GM12878 (cell line): ENCODE measurements around the gene ZNF804B. TPM values are rescaled to one million over a fixed set of nuclear protein-coding genes. Genes with fewer than 3 reads are reported as not detected.

Source experiments
- ATAC-seq: fragments of 200-7000 bp; cut with Tn5 transposase; 3 replicates; pipeline ENCODE4 v1.9.1; 2020; ENCODE audit warnings: mild to moderate bottlenecking, moderate library complexity
- BruUV-seq: library from RNA; stranded (reverse); fragments of 400-500 nt; replicated peaks from 2 replicates; lab custom pipeline; 2021; lab: Mats Ljungman, UMichigan
- CTCF ChIA-PET: fragments of 300-600 bp; sonication (Branson Sonifier 250); formaldehyde crosslinking; extraction: SDS; loops from one replicate; lab custom pipeline; 2021; ENCODE audit warnings: inconsistent platforms; lab: Yijun Ruan, JAX
- POLR2A ChIA-PET: fragments of 350-600 bp; formaldehyde crosslinking; extraction: SDS; loops from one replicate; lab custom pipeline; 2021; ENCODE audit warnings: inconsistent platforms; lab: Charles Lee
- RAD21 ChIA-PET: fragments of 300-600 bp; sonication (Branson Sonifier 250); formaldehyde crosslinking; loops from one replicate; lab custom pipeline; 2023; ENCODE audit warnings: antibody characterized with exemption; ENCODE audit not compliant: unreplicated experiment; lab: Charles Lee
- SMC1A ChIA-PET: fragments of 300-600 bp; sonication (Branson Sonifier 250); formaldehyde crosslinking; loops from one replicate; lab custom pipeline; 2023; ENCODE audit not compliant: unreplicated experiment, uncharacterized antibody; lab: Charles Lee
- DNase-seq: peaks from one replicate; pipeline ENCODE4 v3.0.0-alpha.2; 2011; ENCODE audit warnings: low read depth, low spot score
- FAIRE-seq: peaks from 3 replicates; lab custom pipeline; 2011; peaks lifted over from hg19 to GRCh38; lab: Jason Lieb, UNC
- H2AFZ ChIP-seq: 2 replicates; pipeline ENCODE4 v1.6.0; 2011; ENCODE audit warnings: low read depth, low read length, control low read depth; ENCODE audit not compliant: control insufficient read depth
- H3K27ac ChIP-seq: 2 replicates; pipeline ENCODE4 v1.5.1; 2011; ENCODE audit warnings: control low read depth; ENCODE audit not compliant: control insufficient read depth, insufficient read depth
- H3K27me3 ChIP-seq, 2 experiments: replicated peaks in 1 of 2; 2 replicates each; pipeline versions ENCODE4 v1.6.0 to v1.6.1; 2011; ENCODE audit warnings: low read length in 1 of 2; ENCODE audit not compliant: control insufficient read depth in 2 of 2, insufficient read depth in 2 of 2
- H3K36me3 ChIP-seq, 2 experiments: 2 replicates each; pipeline ENCODE4 v1.5.1; 2011; ENCODE audit warnings: low read length in 1 of 2; ENCODE audit not compliant: control insufficient read depth in 2 of 2, insufficient read depth in 2 of 2
- H3K4me1 ChIP-seq: 2 replicates; pipeline ENCODE4 v1.6.1; 2011; ENCODE audit warnings: mild to moderate bottlenecking, low read length, moderate library complexity, mixed read lengths; ENCODE audit not compliant: control insufficient read depth, insufficient read depth
- H3K4me2 ChIP-seq: 2 replicates; pipeline ENCODE4 v1.6.0; 2011; ENCODE audit warnings: control low read depth; ENCODE audit not compliant: control insufficient read depth, insufficient read depth
- H3K4me3 ChIP-seq: fragments of 200-600 bp; sonication (generic); 2 replicates; pipeline ENCODE4 v1.5.1; 2016
- H3K79me2 ChIP-seq: 2 replicates; pipeline ENCODE4 v1.6.0; 2011; ENCODE audit warnings: low read length; ENCODE audit not compliant: control insufficient read depth, insufficient read depth
- H3K9ac ChIP-seq: 2 replicates; pipeline ENCODE4 v1.8.0; 2011; ENCODE audit warnings: low read length, control low read depth, mixed read lengths; ENCODE audit not compliant: control insufficient read depth, insufficient read depth
- H3K9me3 ChIP-seq: replicated peaks from 3 replicates; pipeline ENCODE4 v1.5.1; 2011; ENCODE audit warnings: mild to moderate bottlenecking, low read length; ENCODE audit not compliant: control insufficient read depth, insufficient read depth
- H4K20me1 ChIP-seq: 2 replicates; pipeline ENCODE4 v1.6.0; 2011; ENCODE audit not compliant: control insufficient read depth, insufficient read depth
- CREM ChIP-seq: IDR thresholded peaks from 2 replicates; pipeline ENCODE4 v1.6.1; 2014; ENCODE audit warnings: antibody characterized with exemption, low read depth
- HCFC1 ChIP-seq: fragments of 150-350 bp; IDR thresholded peaks from 2 replicates; pipeline ENCODE4 v1.6.1; 2014; ENCODE audit warnings: low read length
- JUND ChIP-seq: IDR thresholded peaks from 2 replicates; pipeline ENCODE4 v1.6.1; 2012; ENCODE audit warnings: low read depth, mild to moderate bottlenecking, low read length, improper control_type of control experiment, moderate library complexity
- MXI1 ChIP-seq: fragments of 150-350 bp; IDR thresholded peaks from 2 replicates; pipeline ENCODE4 v1.6.1; 2011; ENCODE audit warnings: low read depth, mild to moderate bottlenecking, inconsistent platforms, low read length, improper control_type of control experiment
- NFIC ChIP-seq: IDR thresholded peaks from 2 replicates; pipeline ENCODE4 v1.6.1; 2012; ENCODE audit warnings: low read depth, mild to moderate bottlenecking, inconsistent platforms, low read length, moderate library complexity
- PAX5 ChIP-seq: IDR thresholded peaks from 2 replicates; pipeline ENCODE4 v1.6.1; 2011; ENCODE audit warnings: low read depth, low read length, borderline replicate concordance
- PML ChIP-seq: IDR thresholded peaks from 2 replicates; pipeline ENCODE4 v1.6.1; 2012; ENCODE audit warnings: low read length, inconsistent platforms
- RAD21 ChIP-seq: IDR thresholded peaks from 2 replicates; pipeline ENCODE4 v1.6.1; 2011; ENCODE audit warnings: mild to moderate bottlenecking, low read depth, low read length, moderate library complexity; ENCODE audit not compliant: insufficient read depth
- TCF7 ChIP-seq: IDR thresholded peaks from 2 replicates; pipeline ENCODE4 v1.6.1; 2014; ENCODE audit warnings: antibody characterized with exemption, borderline replicate concordance
- ZNF207 ChIP-seq: fragments of 450-650 bp; IDR thresholded peaks from 2 replicates; pipeline ENCODE4 v1.6.1; 2014; ENCODE audit warnings: antibody characterized with exemption, mild to moderate bottlenecking, borderline replicate concordance
- ZNF24 ChIP-seq: fragments of 450-650 bp; IDR thresholded peaks from 2 replicates; pipeline ENCODE4 v1.6.1; 2017; ENCODE audit warnings: antibody characterized with exemption, mild to moderate bottlenecking
- ZSCAN29 ChIP-seq: fragments of 450-650 bp; IDR thresholded peaks from 2 replicates; pipeline ENCODE4 v1.6.1; 2017; ENCODE audit warnings: mild to moderate bottlenecking, moderate library complexity
- WGBS: methylation state at CpG from one replicate; pipeline ENCODE4 v1.1.6; 2016; ENCODE audit warnings: low lambda C conversion rate; ENCODE audit not compliant: insufficient replicate concordance, insufficient coverage; ENCODE audit errors: missing lambda C conversion rate; 5-methylcytosine and 5-hydroxymethylcytosine counted together
- in situ Hi-C: fragments of 300-500 bp; cut with MboI; formaldehyde crosslinking; loops from 9 replicates; pipeline ENCODE4 v1.14.3; 2018; ENCODE audit warnings: mixed read lengths
- intact Hi-C: fragments of 100-400 bp; cut with micrococcal nuclease; formaldehyde crosslinking; loops from one replicate; pipeline ENCODE4 v1.14.2; 2022; ENCODE audit not compliant: unreplicated experiment
- polyA plus RNA-seq, 11 experiments: library from polyadenylated mRNA; depleted of rRNA in 4 of 11; unstranded in 6 of 11; stranded (reverse) in 5 of 11; fragments of >200 nt; fragmentation: Nextera tagmentation in 4 of 11; fragmentation: Illumina TruSeq in 1 of 11; extraction: Ambion mirVana in 4 of 11; extraction: Trizol in 1 of 11; gene quantifications; 1 replicate in 1 of 11; 2 replicates in 10 of 11; pipeline versions ENCODE4 v1.2.1 to v1.2.3, GENCODE V29; 2011 to 2016; ENCODE audit warnings: inconsistent platforms in 2 of 11, missing spikeins in 2 of 11, low read depth in 1 of 11
- total RNA-seq, 4 experiments: library from RNA; depleted of rRNA in 3 of 4; stranded (reverse); fragments of >200 nt in 3 of 4; fragmentation: Illumina TruSeq in 1 of 4; extraction: Trizol in 1 of 4; gene quantifications; 2 replicates each; pipeline versions ENCODE4 v1.2.1 to v1.2.3, GENCODE V29; 2013 to 2021
- TF ChIP-seq, protein P1 (sequence below), 3 experiments: IDR thresholded peaks in 2 of 3; conservative IDR thresholded peaks in 1 of 3; 2 replicates each; pipeline ENCODE4 v1.5.1; 2011; ENCODE audit warnings: low read depth in 3 of 3, low read length in 3 of 3, mild to moderate bottlenecking in 3 of 3, control low read depth in 2 of 3, moderate library complexity in 2 of 3, inconsistent platforms in 1 of 3, mixed read lengths in 1 of 3; ENCODE audit not compliant: control insufficient read depth in 2 of 3, insufficient read depth in 1 of 3; ENCODE audit errors: extremely low read depth in 1 of 3
- TF ChIP-seq, protein P2 (sequence below): fragments of 450-650 bp; formaldehyde crosslinking; IDR thresholded peaks from 2 replicates; pipeline ENCODE4 v1.5.0; 2022; ENCODE audit warnings: mild to moderate bottlenecking, missing genetic modification characterization
- TF ChIP-seq, protein P3 (sequence below): fragments of 150-350 bp; IDR thresholded peaks from 2 replicates; pipeline ENCODE4 v1.6.1; 2016; ENCODE audit warnings: low read depth, low read length
- TF ChIP-seq, protein P4 (sequence below): fragments of 450-650 bp; IDR thresholded peaks from 2 replicates; pipeline ENCODE4 v1.6.1; 2016; ENCODE audit warnings: mild to moderate bottlenecking

The ZNF804B gene
- total and polyA plus RNA-seq, 10 of the 15 experiments (the other 5 are each of a cell fraction or from before 2014, with no cell fraction given): not detected

DNA sequence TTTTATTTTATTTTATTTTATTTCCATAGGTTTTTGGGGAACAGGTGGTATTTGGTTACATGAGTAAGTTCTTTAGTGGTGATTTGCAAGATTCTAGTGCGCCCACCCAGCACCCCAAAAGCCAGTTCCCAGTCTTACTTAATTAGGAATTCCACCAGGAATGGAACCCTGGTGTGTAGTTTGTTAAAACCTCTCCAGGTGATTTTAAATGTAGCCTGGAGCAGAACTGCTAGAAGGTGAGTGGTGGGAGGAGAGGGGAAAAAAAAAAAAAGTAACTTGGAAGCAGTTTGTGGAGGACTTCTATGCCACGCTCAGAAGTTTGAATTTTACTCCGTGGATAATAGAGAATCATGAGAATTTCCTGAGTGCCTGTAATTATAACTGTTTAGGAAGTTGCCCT, 41.5 kb downstream of the ZNF804B start:
- WGBS: 10% methylated on average over 3 of the region's 3 CpGs
- in situ Hi-C loops (no loop called here), intact Hi-C loops (no loop called here)
- POLR2A ChIA-PET: no interaction called here
- Histone ChIP-seq H3K4me3 (no peak overlapping the region), H3K4me2 (no peak overlapping the region), H3K9ac (no peak overlapping the region), H2AFZ (no peak overlapping the region), H3K36me3 (no peaks in the 10 kb centered on the region), H3K9me3 (no peaks in the 10 kb centered on the region), H3K79me2 (no peaks in the 10 kb centered on the region), H3K27ac (no peak overlapping the region), H3K27me3 (no peaks in the 10 kb centered on the region), H3K4me1 (no peaks in the 10 kb centered on the region), H4K20me1 (no peaks in the 10 kb centered on the region)
- no peak for FAIRE-seq
- CTCF ChIA-PET: no interaction called here
- ATAC-seq: no peak
- SMC1A ChIA-PET: no interaction called here
- DNase-seq: no peak
- RAD21 ChIA-PET: no interaction called here
- no TSS peak for BruUV-seq
- TF ChIP-seq CREM: no peak
- no peak for TF ChIP-seq NFIC
- TF ChIP-seq, protein P1, sequence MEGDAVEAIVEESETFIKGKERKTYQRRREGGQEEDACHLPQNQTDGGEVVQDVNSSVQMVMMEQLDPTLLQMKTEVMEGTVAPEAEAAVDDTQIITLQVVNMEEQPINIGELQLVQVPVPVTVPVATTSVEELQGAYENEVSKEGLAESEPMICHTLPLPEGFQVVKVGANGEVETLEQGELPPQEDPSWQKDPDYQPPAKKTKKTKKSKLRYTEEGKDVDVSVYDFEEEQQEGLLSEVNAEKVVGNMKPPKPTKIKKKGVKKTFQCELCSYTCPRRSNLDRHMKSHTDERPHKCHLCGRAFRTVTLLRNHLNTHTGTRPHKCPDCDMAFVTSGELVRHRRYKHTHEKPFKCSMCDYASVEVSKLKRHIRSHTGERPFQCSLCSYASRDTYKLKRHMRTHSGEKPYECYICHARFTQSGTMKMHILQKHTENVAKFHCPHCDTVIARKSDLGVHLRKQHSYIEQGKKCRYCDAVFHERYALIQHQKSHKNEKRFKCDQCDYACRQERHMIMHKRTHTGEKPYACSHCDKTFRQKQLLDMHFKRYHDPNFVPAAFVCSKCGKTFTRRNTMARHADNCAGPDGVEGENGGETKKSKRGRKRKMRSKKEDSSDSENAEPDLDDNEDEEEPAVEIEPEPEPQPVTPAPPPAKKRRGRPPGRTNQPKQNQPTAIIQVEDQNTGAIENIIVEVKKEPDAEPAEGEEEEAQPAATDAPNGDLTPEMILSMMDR (IDR thresholded peaks at IDR 0.05 in 2 of 3, conservative IDR thresholded peaks at IDR 0.05 in 1 of 3; ENCODE audit: control insufficient read depth in 2 of 3, extremely low read depth in 1 of 3, insufficient read depth in 1 of 3, low read depth in 3 of 3, low read length in 3 of 3): no peak
- no peak for TF ChIP-seq ZNF207
- no peak for TF ChIP-seq ZSCAN29
- no peak for TF ChIP-seq JUND
- TF ChIP-seq TCF7: no peak
- no peak for TF ChIP-seq PAX5
- TF ChIP-seq, protein P2, sequence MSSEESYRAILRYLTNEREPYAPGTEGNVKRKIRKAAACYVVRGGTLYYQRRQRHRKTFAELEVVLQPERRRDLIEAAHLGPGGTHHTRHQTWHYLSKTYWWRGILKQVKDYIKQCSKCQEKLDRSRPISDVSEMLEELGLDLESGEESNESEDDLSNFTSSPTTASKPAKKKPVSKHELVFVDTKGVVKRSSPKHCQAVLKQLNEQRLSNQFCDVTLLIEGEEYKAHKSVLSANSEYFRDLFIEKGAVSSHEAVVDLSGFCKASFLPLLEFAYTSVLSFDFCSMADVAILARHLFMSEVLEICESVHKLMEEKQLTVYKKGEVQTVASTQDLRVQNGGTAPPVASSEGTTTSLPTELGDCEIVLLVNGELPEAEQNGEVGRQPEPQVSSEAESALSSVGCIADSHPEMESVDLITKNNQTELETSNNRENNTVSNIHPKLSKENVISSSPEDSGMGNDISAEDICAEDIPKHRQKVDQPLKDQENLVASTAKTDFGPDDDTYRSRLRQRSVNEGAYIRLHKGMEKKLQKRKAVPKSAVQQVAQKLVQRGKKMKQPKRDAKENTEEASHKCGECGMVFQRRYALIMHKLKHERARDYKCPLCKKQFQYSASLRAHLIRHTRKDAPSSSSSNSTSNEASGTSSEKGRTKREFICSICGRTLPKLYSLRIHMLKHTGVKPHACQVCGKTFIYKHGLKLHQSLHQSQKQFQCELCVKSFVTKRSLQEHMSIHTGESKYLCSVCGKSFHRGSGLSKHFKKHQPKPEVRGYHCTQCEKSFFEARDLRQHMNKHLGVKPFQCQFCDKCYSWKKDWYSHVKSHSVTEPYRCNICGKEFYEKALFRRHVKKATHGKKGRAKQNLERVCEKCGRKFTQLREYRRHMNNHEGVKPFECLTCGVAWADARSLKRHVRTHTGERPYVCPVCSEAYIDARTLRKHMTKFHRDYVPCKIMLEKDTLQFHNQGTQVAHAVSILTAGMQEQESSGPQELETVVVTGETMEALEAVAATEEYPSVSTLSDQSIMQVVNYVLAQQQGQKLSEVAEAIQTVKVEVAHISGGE (CRISPR knock-in tag): no peak
- TF ChIP-seq, protein P3, sequence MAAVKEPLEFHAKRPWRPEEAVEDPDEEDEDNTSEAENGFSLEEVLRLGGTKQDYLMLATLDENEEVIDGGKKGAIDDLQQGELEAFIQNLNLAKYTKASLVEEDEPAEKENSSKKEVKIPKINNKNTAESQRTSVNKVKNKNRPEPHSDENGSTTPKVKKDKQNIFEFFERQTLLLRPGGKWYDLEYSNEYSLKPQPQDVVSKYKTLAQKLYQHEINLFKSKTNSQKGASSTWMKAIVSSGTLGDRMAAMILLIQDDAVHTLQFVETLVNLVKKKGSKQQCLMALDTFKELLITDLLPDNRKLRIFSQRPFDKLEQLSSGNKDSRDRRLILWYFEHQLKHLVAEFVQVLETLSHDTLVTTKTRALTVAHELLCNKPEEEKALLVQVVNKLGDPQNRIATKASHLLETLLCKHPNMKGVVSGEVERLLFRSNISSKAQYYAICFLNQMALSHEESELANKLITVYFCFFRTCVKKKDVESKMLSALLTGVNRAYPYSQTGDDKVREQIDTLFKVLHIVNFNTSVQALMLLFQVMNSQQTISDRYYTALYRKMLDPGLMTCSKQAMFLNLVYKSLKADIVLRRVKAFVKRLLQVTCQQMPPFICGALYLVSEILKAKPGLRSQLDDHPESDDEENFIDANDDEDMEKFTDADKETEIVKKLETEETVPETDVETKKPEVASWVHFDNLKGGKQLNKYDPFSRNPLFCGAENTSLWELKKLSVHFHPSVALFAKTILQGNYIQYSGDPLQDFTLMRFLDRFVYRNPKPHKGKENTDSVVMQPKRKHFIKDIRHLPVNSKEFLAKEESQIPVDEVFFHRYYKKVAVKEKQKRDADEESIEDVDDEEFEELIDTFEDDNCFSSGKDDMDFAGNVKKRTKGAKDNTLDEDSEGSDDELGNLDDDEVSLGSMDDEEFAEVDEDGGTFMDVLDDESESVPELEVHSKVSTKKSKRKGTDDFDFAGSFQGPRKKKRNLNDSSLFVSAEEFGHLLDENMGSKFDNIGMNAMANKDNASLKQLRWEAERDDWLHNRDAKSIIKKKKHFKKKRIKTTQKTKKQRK: no peak
- TF ChIP-seq, protein P4, sequence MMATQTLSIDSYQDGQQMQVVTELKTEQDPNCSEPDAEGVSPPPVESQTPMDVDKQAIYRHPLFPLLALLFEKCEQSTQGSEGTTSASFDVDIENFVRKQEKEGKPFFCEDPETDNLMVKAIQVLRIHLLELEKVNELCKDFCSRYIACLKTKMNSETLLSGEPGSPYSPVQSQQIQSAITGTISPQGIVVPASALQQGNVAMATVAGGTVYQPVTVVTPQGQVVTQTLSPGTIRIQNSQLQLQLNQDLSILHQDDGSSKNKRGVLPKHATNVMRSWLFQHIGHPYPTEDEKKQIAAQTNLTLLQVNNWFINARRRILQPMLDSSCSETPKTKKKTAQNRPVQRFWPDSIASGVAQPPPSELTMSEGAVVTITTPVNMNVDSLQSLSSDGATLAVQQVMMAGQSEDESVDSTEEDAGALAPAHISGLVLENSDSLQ: no peak
- TF ChIP-seq ZNF24: no peak
- TF ChIP-seq HCFC1: no peak
- no peak for TF ChIP-seq PML
- no peak for TF ChIP-seq RAD21
- no peak for TF ChIP-seq MXI1
